Right lobe of liver (tissue), 4 donors: ENCODE results near the gene DCP1A.

Source experiments
- CTCF ChIP-seq, 4 donors: fragments of 200-600 bp in 3 of 4; fragments of 450-650 bp in 1 of 4; IDR thresholded peaks; one replicate each; pipeline versions ENCODE4 v1.5.1 to v1.8.0; 2016 to 2022; ENCODE audit warnings: antibody characterized with exemption in 4 of 4, mild to moderate bottlenecking in 2 of 4
- POLR2A ChIP-seq: fragments of 450-650 bp; IDR thresholded peaks from one replicate; pipeline ENCODE4 v1.6.1; 2017; ENCODE audit warnings: antibody characterized with exemption, mild to moderate bottlenecking
- donor health status: DM: no; HTN: no; CAD: no.
- donor health status: DM: no; HTN: no; CAD: no.
- donor health status: DM: no; HTN: yes; CAD: no.

- TF ChIP-seq CTCF (IDR thresholded peaks at IDR 0.05) (no peak), POLR2A (no peak)
These were observed 68.7 kb downstream of the DCP1A start for GRCh38 chr3:53278667-53279066.
